Activated naive CD4-positive, alpha-beta T cell (primary cell): ENCODE results near the gene CD33.
"Not testable (repeated sequence)": the region's sequence is repeated elsewhere in the genome, so short reads cannot be mapped to it uniquely, and the experiment has no call there.

ENCODE experiments used
- DNase-seq, 4 experiments: peaks; one replicate each; lab custom pipeline; 2025; lab: John Stamatoyannopoulos, UW

The CD33 gene

GRCh38 chr19:51224898-51225393 lies at the start of gene CD33:
Gene CD33, plus strand, starts transcription at chr19:51225080. Its CDS starts 39 bp downstream, at chr19:51225119.
- not testable (repeated sequence) for DNase-seq

GRCh38 chr19:51179256-51179655 lies 45.6 kb upstream of the CD33 start:
- no peak for DNase-seq

GRCh38 chr19:51181377-51181912 lies 43.4 kb upstream of the CD33 start:
- DNase-seq = no peak

DNA sequence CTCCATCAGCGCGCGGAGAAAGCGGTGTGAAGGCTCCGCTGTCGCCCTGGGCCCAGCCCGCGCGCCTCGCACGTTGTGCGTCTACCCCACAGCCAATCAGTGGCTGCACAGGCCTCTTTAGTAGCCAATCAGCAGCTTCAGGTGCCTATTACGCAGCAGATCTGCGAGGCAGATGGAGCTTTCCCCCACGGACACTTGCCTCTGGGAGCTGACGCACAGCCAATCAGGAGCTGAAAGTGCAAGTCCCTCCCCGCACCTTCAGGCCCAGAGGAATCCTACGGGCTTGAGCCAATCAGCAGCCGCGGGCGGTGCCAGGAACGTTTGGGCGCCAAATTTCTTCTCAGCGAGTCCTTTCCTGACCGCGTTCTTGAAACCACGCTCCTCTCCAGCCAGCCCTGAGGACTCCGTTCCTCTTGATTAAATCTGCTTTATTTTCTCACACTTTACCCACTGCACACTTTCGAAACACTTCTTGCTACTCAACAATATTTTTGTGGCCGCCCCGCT lies 42.9 kb upstream of the CD33 start:
- no peak for DNase-seq

DNA sequence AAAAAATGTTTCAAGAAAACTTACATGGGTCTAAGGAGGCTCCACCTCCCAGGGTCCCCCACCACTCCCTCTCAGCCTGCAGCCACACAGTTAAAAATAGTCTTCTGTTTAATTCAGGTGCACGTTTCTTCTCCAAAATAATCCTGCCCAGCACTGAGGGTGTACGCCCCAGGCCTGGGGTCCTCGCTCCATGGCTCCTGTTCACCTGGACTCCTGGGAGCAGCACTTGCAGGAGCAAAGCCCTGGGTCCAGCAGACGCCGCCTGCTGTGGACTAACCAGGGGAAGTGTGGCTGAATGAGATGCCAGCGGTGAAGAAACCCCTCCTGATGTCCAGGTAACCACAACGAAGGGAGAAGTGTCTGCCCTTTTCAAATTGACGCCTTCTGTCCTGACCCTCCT lies 41.3 kb upstream of the CD33 start:
- no peak for DNase-seq

DNA sequence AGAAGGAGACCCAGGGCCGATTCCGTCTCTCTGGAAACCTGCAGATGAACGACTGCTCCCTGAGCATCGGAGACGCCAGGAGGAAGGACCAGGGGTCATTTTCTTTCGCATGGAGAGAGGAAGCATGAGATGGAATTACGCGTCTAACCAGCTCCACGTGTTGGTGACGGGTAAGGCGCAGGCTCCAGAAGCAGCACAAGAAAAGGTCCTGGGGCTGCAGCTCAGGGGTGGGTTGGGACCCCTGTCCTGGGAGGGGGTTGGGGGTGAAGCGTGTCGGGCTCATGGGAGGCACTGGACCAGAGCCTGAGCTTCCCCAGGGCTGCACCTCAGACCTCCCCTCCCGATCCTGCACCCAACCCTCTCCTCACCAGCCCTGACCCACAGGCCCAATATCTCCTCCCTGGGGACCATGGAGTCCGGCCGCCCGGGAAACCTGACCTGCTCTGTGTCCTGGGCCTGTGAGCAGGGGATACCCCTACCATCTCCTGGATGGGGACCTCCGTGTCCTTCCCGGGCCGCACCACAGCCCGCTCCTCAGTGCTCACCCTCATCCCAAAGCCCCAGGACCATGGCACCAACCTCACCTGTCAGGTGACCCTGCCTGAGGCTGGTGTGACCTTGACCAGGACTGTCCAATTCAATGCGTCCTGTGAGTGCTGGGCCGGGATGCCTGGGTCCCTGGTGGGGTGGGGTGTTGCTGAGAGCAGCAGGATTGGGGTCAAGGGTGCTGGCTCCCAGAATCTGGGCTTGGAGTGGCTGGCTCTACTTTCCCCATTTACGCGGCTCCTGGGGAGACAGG lies 39.6 kb upstream of the CD33 start:
- DNase-seq = no peak

- no peak for DNase-seq
Measured at GRCh38 chr19:51185868-51186215, 39.0 kb upstream of the CD33 start.

- no peak for DNase-seq
Measured at GRCh38 chr19:51186323-51186722, 38.6 kb upstream of the CD33 start.

DNA sequence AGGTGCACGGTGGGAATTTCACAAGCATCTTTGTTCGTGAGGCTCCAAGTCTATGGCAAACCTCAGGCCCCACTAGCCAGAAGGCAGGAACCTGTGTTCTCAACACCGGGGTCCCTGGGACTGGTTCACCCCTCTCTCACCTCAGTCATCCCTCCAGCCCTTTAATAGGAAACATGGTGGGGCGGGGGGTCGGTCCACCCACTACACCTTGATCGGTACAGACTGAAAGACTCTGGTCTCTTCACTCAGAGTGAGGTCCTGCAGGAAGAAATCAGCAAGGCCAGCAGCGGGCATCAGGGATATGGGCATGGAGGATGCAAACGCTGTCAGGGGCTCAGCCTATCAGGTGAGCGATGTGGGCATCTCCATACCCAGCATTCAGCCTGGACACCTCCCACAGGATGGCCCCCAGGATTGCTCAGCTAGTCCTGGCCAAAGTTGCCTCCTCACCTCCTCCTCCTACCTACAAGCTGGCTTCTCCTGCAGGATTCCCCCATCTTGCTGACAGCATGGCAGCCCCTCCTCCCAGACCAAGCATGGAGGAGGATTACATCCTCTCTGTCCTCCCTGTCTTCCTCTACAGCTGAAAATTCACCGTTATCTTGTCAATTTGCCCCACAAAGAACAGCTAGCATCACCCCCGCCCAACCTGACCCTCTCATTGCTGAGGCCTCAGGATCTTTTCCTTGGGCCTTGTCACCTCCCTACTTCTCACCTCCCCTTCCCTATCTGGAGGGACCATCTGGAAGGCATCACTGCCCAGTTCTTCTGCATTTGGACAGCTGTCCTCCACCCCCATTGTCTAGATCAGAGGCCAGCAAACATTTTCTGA lies 37.3 kb upstream of the CD33 start:
- no peak for DNase-seq

DNA sequence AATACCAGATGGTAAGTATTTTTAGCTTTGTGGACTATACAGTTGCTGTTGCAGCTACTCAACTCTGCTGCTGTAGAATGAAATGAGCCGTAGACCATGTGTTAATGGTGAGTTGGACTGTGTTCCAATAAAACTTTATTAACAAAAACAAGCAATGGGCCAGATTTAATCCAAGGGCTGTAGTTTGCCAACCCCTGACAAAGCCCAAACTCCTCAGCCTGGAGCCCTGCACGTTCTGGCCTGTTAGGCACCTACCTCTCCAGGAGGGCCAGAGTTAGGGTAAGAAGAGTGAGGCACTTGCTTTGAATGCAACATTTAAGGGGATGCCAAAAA lies 36.7 kb upstream of the CD33 start:
- DNase-seq = no peak

DNA sequence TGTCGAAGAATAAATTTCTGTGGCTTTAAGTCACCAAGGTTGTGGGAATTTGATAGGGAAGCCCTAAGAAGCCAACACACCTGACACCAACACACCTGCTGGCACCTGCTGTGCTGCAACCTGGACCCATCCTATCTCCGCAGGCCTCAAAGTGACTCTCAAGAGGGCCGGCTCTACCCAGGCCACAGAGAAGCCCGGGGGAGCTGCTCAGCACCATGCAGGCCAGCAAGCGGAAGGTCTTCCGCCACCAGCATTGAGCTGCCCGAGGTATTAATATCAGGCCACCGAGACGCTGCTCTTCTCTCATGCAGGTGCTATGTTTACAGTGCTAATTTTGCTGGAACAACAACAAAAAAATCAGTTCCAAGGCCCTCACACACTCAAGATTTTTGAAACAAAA lies 32.2 kb upstream of the CD33 start:
- DNase-seq = no peak

GRCh38 chr19:51194527-51195315 lies 30.2 kb upstream of the CD33 start:
- DNase-seq = no peak

- DNase-seq = no peak
Measured at GRCh38 chr19:51195316-51195586, 29.6 kb upstream of the CD33 start.

DNA sequence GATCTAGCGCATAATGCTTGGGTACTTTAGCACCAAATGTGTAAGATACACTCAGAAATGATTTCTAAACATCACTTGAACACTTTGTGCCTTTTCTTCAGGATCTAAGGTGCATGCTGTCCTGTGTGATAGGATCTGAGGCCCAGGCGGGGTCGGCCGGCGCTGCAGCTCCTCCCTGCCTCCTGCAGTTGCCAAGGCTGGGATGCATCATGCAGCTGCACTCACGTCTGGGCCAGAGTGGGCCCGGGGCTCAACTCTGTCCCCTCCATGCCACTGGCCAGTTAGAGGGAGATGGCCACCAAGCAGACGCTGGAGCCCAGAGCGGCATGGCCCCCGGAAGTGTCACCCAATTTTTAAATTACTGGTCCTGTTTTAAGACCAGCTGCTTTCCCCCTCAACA lies 29.3 kb upstream of the CD33 start:
- no peak for DNase-seq

DNA sequence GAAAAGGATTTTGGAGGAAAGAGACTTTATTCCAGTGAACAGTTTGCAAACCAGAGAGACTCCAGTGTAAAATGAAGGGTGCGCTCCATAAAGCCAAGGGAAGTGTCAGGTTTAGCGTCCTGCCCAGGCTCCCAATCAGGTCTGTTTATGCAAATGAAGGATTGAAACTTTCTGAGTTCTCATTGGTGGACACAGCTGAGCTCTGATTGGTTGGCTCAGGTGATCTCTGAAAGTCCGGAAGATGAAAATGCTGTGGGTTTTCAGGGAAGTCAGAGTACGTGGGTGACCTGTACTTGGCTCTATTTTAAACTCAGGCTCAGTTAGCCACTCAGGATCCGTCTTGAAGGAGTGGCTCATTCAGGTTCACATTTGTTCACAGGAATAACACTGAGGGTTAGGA lies 28.7 kb upstream of the CD33 start:
- DNase-seq = no peak

DNA sequence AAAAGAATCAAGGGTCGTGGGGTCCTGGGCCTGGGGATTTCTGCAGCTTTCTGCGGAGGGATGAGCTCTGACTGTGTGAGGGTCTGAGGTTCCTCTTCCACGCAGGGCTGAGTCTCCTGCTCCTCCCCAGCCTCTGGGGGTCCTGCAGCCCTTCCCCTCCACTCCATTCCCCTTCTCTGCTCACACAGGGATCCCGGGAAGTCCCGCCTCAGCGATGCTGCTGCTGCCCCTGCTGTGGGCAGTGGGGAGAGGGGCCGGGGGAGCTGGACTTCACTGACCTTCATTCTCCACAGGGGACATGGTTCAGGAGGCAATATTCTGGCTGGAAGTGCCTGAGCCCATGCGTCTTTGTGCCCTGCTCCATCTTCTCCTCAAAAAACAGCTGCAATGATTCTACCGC lies 26.2 kb upstream of the CD33 start:
- no peak for DNase-seq

- DNase-seq = no peak
Measured at GRCh38 chr19:51200071-51200666, 24.7 kb upstream of the CD33 start.

DNA sequence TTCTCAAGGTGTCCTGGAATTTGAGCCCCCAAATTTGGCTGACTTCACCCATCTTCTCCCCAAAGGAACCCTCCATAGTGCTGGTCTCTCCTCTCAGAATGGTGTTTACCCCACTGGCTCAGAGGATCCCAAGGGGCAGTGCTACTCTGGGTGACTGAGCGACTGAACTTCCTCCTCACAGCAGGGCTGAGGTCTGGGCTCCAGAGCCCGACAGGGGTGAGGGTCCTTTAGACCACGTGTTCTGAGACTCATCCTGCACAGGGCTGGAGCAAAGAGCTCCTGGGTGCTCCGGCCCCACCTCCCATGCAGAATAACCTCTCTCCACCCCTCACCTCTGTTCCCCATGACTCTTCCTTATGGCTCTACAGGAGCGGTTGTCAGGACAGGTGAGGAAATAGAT lies 23.2 kb upstream of the CD33 start:
- no peak for DNase-seq

GRCh38 chr19:51203916-51204315 lies 21.0 kb upstream of the CD33 start:
- no peak for DNase-seq

- no peak for DNase-seq
Measured at GRCh38 chr19:51204321-51204720, 20.6 kb upstream of the CD33 start.

DNA sequence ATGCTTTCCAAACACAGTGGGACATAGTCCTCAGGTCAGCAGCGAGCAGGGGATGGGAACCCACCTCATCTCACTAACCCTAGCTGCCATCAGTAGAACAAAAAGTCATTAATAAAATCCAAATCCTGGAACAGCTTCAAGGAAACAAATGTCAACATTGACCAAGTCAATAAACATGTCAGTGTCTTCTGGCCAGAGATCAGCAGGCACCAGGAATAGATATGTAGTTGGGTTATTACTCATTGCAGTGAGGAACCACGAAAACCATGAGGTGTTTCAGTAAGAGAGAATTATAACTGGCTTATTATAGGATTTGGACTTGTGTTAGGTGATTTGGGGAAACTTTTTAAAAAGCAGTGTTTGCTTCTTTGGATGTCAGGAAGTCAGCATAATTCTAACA lies 17.1 kb upstream of the CD33 start:
- no peak for DNase-seq

- DNase-seq = no peak
Measured at GRCh38 chr19:51210191-51210784, 14.6 kb upstream of the CD33 start.
